NCI-H187 (cell line): ENCODE data around the gene RBM33.

Source experiments
- DNase-seq, 2 experiments: peaks; one replicate each; lab custom pipeline; 2025; lab: John Stamatoyannopoulos, UW

Gene RBM33

DNA sequence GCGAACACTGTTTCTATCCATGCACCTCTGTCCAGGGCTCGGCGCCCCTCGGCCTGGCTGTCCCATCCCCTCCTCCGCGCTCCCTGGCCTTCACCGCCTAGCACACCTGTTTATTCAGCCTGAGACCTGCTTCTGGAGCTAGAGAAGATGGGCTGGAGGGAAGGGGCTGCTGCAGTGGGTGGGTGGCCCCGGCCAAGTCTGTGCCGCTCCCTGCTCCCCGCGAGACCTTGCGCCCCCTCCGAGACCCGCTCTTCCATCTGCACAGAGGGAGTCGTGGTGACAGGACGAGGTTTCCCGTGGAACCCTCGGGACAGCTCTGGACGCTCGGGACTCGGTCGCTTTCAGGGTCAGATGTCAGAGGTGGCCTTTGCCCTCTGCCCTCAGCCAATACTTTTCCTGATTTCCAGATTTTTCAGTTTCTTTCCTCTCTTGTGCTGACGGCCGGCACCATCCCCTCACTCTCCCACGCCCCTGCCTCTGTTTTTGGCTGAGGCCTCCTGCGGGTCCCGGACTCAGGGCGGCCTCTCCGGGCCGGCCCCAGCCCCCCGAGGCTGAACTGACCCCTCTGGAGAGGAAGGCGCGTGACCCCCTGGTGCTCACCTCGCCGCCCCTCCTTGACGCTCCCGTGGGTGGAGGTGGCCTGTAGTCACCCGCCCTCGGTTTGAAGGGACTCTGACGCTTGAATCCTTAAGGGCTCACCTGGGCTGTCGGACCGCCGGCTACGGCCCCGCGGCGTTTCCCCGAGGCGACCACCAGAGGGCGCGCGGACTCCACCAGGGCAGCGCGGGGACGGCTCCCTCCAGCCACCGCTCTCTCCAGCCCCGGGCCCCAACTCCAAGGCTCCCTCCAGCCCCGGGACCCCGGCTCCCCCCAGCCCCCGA lies 152.2 kb downstream of the RBM33 start:
- DNase-seq, result peak in 1 of 2 experiments; percentile 29

DNA sequence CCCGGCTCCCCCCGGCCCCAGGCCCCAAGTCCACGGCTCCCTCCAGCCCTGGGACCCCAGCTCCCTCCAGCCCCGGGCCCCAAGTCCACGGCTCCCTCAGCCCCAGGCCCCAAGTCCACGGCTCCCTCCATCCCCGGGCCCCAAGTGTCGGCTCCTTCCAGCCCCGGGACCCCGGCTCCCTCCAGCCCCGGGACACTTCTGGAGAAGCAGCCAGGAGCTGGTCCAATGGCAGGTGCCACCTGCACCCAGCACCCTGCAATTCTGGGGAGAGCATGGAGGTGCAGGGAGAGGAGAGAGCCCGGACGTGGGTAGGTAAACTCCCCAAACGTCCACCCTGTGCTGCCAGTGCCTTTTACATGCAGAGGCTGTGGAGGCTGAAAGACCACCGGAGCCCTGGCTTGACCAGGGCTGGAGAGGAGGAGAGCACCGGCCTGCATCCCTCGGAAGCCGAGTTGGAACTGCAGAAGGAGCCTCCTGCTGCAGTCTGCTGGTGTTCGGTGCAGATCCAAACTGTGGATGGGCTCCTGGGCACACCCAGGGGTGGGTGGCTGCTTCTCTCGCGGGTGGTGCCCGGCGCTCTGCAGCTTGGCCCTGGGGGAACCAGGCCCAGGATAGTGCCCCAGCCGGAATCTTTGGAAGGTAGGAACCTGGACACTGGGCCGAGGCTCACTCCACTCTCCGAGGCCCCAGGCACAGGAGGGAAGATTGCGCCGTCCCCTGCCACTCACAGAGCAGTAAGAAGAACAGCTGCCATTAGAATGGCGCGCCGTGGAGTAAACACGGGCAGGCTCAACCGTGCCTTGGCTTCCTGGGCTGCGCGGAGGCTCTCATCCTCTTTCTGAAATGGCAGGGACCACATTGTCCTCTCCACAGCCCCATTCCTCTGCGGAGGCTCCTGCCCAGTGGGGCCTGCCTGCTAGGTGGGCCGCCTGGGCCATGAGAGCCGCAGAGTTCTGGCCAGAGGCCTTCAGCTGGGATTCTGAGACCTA lies 153.1 kb downstream of the RBM33 start:
- DNase-seq, result no peak

DNA sequence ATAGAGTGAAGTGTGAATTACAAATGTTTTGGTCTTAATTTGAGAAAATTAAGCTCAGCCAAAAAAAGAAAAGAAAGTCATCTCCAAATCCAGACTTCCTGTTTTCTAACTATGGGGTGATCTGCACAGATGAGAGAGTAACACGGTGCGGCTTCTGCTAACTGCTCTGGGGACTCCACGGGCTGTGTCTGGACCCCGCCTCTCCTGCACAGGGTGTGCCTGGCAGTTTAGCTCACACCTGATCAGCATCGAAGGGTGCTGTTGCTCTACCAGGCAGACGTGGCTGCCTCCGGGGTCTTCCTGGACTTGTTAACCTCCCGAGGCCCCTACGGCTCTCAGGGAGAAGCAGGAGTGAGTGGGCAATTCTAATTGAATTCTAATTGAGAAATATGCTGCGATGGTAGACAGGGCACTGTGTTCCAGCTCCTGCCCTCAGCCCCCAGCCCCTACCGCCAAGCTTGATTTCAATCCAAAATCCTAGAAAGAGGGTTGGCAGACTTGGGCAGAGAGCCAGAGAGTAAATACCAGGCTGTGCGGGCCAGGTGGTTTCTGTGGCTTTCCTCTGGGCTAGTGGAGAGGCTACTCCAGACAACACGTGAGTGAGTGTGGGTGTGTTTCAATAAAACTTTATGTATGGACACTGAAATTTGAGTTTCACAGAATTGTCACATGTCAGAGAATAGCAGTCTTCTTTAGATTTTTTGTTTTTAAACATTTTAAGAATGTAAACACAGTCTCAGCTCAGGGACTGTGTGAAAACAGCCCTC lies 154.4 kb downstream of the RBM33 start:
- DNase-seq, result no peak

DNA sequence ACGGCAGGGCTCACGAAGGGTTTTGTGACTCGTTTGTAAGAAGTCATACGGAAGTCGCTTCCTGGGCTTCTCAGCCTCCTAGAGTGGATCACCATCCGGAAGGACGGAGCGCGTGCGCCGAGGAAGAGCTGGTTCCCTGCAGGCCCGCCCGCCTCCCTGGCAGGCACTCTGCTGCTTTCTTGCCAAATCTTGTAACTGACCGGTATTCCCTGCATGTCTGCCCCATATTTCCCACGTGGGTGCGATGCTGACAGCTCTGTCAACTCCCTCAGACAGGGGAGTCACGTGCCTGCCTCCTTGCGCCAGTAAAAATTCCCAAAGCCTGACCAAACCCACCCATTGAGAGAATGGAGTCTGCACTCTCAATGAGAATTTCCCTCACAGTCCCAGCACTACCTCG lies 155.1 kb downstream of the RBM33 start:
- no peak for DNase-seq

DNA sequence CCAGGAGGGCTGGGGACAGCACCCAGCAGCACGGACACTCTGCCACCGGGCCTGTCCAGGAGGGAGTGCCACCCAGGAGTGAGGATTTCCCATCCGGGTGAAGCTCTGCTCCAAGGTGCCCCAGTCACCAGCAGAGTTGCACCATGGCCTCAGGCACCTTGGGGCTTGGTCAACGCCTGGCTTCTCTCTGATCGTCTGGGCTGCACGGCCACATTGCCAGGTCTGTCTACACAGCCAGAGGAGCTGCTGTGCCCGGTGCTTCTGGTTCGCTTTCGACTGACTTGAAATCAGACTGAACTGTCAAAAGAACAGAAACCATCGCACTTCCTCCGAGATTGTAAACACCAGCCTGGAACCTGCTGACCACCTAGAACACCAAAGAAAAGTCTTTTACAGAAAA lies 155.8 kb downstream of the RBM33 start:
- no peak for DNase-seq

DNA sequence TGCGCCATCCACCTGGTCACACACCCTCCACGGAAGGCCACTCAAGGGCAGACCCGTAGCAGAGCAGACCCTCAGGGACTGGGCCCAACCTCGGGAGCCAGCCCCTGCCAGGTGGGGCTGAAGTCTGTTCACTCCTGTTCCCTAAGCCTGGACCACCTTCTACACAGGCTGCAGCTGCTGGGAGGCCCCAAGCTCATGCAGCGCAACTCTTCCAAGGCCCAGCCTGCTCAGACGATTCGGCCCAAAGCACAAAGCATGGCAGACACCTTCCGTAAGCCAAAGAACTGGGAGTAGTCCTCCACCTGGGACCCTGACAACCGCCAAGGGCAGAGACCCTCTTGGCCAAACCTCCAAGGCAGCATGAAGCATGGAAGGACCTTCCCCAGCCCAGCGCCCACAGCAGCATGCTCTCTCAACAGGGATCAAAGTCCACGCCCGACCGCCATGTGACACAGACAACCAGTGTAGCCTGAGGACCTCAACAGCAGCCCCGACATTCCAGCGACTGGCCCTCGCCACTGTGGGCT lies 156.3 kb downstream of the RBM33 start:
- DNase-seq, result no peak

DNA sequence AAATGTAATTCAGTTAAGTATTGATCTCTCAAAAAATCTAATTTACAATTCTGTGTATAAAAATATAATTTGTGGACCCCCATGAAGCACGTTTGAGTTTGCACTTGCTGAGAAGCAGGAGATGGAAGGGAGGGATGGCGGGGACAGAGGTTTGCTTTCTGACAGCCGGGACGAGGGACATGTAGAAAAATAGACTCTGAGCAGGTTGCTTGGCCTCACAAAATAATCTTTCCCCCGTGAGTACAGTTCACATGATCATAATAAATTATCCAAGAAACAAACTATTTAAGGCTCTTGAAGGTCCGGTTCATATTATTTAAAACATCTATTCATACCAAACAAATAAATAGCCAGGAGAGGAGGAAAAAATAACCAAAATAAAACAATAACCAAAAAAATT lies 157.8 kb downstream of the RBM33 start:
- DNase-seq, result no peak

DNA sequence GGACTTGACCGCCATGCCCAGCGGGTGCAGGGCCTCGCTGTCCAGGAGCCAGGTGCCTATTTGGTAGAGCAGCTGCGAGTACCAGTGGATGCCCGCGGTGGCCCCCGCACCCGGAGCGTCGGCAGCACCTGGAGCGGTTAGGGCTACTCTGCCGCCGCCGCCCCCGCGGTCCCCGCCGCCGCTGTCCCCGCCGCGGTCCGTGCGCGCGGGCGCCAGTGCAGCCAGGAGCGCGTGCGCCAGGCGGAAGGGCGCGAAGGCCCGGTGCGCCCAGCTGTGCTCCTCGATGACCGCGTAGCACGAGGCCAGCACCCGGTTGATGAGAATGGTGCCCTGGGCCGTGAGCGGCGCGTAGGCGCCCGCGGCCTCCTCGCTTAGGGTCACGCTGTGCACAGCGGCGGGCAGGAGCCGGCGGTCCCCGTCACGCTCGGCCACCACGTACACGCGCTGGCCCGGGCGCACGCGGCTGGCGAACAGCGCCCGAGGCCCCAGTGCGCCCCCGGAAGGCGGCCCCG lies 158.5 kb downstream of the RBM33 start:
- no peak for DNase-seq

DNA sequence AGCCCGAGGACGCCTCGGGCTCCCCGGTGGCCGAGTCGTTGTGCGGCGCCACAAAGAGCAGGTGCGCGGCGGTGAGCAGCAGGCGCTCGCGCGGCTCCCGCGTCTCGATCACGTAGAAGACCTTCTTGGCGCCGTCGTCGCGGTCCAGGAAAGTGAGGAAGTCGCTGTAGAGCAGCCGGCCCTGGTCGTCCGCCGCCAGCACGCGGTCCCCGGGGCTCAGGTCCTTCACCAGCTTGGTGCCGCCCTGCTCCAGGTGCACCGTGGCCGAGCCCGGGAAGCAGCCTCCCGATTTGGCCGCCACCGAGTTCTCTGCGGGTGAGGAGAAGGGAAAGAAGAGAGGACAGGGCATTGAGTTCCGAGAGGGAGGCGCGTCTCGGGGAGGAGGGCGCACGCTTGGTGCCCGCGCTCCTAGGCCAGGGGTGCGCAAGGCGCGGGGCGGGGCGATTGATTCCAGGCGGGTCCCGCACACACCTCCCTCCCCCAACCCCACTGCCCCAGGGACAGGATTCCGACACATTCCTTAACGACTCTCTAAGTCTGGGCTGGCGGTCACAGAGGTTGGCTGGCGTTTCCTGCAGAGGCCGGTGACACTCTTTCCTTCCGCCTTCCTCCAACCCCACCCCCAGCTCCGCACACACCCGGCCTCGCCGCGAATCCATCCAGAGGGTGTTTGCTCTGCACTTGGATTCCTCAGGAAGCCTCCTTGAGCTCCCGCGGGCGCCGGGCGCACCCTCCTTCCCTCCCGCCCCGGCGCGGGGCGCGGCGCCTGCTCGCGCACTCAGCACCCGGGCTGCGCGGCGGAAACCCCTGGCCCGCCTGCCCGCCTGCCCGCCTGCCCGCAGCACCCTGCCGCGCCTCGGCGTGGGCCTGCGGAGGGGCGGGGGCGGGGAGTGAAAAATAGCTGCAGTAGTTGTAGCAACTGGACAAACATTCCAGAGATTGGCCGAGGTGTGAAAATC lies 159.2 kb downstream of the RBM33 start:
- peak in 1 of 2 experiments; percentile 36 for DNase-seq

DNA sequence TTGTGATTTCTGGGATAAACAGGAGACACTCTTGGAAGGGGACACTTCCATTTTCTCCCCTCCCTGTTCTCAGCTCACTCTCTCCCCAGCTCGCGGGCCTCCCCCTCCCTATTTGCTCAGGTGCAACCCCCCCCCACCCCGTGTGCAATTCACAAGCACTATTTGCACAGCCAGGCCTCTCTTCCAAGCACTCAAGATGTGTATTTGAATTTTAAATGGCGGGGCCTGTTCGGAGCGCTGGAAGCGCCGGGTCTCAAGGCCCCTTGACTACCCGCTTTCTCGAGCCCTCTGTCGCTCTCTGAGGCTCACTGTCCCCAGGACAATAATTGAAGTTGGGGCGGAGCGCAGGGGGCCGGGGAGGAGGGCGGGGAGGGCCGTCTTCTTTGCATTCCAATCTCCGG lies 160.0 kb downstream of the RBM33 start:
- DNase-seq, result peak in 1 of 2 experiments; percentile 78

DNA sequence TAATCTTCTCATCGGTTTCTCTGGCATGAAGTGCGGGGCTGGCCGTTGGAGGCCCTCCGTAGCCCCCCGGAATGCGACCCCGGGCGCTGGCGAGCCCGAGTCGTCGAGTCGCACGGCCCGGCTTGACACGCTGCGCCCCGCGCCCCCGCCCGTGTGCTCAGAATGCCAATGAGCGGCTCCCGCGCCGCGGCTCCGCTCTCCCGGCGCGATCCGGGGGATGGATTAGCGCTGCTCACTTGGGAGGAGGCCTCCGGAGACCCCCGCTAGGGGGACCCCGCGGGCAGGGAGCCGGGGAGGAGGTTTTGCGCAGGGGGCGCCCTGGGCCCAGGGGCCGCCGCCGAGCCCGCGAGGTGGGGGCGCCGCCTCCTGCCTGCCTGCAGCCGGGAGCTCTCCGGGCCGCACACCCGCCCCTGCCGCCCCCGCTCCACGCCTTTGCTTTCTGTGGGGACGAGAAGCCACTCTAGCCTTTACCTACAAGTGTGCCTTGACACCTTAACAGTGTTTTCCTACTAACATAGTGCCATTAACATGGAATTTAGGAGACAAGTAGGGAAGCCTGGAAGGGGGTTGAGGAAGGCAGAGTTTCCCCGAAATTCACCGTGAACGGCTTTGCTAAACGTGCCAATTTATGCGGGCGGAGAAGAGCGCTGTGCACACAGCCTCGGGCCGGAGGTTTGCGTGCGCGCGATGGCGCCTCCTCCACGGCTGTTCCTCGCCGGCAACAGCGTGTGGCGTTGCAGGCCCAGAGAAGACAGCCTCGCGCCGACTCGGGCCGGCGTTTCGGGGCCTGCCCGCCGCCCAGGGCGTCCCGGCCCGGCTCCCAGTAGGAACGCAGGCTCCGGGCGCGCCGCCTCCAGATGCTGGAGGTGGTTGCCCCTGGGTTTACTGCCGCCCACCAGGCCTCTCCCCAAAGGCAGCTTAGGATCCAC lies 160.7 kb downstream of the RBM33 start:
- peak; percentile 30 to 33 for DNase-seq

DNA sequence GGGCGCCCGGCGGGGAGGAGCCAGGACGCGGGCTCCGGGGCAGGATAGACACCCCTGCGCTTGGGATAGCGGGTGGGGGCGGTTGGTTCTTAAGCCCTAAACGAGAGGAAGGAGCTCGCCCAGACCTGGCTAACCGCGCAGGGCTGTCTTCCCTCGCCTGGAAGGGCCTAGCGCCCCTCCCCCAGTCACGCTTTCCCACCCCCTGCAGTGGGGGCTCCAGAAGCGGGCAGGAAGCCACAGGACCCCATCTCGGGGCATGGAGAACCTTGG lies 161.3 kb downstream of the RBM33 start:
- no peak for DNase-seq

DNA sequence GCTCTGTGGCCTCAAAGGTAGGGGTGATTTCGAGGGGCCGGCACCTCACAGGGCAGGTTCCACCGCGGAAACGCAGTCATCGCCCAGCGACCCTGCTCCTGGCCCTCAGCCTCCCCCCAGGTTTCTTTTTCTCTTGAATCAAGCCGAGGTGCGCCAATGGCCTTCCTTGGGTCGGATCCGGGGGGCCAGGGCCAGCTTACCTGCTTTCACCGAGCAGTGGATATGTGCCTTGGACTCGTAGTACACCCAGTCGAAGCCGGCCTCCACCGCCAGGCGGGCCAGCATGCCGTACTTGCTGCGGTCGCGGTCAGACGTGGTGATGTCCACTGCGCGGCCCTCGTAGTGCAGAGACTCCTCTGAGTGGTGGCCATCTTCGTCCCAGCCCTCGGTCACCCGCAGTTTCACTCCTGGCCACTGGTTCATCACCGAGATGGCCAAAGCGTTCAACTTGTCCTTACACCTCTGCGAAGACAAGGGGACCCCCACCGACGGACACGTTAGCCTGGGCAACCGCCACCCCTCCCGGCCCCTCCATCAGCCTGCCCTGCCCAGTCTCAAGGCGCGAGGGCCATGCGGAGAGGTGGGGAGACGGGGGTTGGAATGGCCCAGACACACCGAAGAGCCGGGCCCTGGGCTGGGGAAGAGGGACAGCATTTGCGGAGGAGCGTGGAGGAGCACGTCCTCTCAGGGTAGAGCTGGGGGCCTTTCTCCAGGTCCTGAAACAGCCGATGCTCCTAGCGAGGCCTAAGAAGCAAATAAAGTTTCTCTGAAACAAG lies 161.8 kb downstream of the RBM33 start:
- DNase-seq, result no peak

DNA sequence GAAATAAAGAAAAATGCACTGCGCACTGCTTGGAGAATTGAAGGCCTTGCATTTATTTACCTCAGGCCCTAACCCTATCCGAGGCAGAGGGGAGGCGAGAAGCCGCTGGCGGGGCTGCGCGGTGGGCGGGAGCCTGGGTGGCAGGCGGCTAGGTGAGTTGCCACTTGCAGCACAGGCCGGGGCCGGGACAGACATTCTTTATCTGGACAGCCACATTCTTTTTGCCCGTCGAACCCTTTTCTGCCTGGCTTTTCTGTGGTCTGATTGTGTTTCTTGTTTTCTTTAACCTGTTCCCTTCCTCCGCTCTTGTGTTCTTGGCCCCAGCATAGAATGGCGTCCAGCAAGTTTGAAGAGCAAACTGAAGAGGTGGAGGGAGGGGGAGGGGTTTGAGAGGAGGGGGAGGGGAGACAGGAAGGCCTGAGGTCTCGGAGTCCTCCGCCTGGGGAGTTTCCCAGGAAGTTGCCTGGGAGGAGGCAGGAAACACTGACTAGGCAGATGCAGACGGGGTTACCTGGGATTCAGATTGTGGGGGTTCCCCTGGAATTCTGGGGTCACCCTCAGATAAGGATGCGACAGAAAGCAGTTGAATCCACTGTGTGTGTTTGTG lies 162.7 kb downstream of the RBM33 start:
- no peak for DNase-seq

DNA sequence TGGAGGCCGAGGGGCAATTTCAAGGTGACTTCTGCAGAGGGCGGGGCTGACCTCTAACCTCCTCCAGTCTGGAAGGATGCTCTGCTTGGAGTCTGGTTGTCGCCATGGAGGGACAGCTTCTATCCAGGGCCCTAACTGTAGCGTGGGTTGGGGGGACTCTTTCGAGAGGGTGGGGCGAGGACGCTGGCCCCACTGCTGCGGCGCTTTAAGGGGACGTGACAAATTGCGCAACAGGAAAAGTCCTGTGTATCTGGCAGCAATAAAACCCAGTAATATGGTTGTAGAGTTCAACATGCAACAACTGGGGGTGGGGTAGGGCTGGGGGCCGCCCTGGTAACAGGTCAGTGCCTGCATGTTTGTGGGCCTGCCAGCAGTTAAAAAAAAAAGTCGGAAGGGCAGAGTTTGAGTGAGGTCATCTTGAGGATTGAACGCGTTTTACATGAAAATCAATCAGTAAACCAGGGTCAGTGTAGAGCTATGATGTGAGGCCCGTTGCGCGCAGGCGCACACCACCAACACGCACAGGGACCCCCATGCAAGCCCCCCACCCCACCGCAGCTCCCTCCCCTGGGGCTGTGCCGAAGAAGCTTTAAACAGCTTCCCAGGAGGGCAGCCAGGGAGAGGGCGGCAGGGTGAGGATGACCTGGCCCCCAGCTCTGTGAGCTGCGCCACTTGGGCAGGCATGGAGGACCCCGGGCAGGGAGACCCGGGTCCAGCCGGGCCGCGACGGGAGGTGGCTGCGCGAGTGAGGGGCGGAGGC lies 163.5 kb downstream of the RBM33 start:
- no peak for DNase-seq

DNA sequence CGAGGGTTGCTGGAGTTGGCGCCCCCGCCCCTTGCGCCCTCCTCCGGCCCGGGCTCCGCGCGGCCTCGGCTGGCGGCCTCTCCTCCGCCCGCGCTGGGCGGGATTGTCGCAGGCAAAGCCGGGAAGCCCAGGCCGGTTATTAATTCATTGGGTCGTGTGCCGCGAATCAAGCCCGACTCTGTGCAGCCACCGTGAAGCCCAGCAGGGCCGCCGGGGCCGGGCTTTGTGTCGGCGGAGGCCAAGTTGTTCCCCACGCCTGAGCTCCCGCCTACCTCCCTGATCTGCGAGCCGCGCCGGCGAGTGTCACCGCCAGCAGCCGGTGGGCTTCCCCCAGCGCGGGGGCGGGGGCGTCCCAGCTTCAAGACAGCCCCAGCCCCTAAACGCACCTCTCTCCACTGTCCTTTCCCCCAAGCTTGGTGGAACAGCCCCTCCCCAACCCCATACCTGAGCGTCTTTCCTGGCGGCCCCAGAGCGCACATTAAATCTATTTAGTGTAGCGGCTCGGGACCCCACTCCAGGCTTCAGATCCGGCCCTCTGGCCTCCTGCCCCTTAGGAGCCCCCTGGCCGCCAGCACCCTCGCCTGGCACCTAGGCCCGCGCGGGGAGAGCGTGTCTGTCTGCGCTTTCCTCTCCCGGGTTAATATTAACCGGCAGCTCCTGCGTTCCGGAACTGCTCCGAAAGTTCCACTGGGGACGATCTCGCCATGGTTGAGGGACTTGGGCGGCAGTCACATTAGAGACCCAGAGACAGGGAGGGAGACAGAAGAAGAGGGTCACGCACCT lies 164.3 kb downstream of the RBM33 start:
- DNase-seq, result no peak
